ENCODE data around the gene BTBD6. TPM values are rescaled to one million over a fixed set of nuclear protein-coding genes. Genes with fewer than 3 reads are reported as not detected.

Gene BTBD6
- 34.7 TPM for polyA plus RNA-seq (2012; ENCODE audit: insufficient read length, low read depth)

- TF ChIP-seq POLR2AphosphoS5 (IDR thresholded peaks at IDR 0.05; ENCODE audit: low read depth, low read length) (0 out of 2 replicates have a peak, but pooled peaks have one; percentile 53), REST (IDR thresholded peaks at IDR 0.05; ENCODE audit: insufficient read depth in 1 of 2, low read depth in 2 of 2, low read length in 2 of 2) (no peak), FOXP2 (optimal IDR thresholded peaks at IDR 0.05; ENCODE audit: borderline replicate concordance, extremely low read depth, extremely low read length, insufficient read depth) (peak; percentile 76)
Observed at GRCh38 chr14:105248368-105249181, at the start of gene BTBD6. TSS of gene BTBD6 (plus strand) at chr14:105248533. CDS start at chr14:105248712, 179 bp downstream.

GRCh38 chr14:105198588-105198987 is 49.7 kb upstream of the BTBD6 start:
- TF ChIP-seq SIN3A (IDR thresholded peaks at IDR 0.05; ENCODE audit: borderline replicate concordance, insufficient read depth, low read length) (no peak), REST (IDR thresholded peaks at IDR 0.05; ENCODE audit: insufficient read depth in 1 of 2, low read depth in 2 of 2, low read length in 2 of 2) (no peak), POLR2AphosphoS5 (IDR thresholded peaks at IDR 0.05; ENCODE audit: low read depth, low read length) (no peak), FOXP2 (optimal IDR thresholded peaks at IDR 0.05; ENCODE audit: borderline replicate concordance, extremely low read depth, extremely low read length, insufficient read depth) (no peak), TAF1 (IDR thresholded peaks at IDR 0.05; ENCODE audit: borderline replicate concordance, insufficient read depth, low read length) (no peak)

- TF ChIP-seq POLR2AphosphoS5 (IDR thresholded peaks at IDR 0.05; ENCODE audit: low read depth, low read length) (no peak), SIN3A (IDR thresholded peaks at IDR 0.05; ENCODE audit: borderline replicate concordance, insufficient read depth, low read length) (no peak), FOXP2 (optimal IDR thresholded peaks at IDR 0.05; ENCODE audit: borderline replicate concordance, extremely low read depth, extremely low read length, insufficient read depth) (no peak), TAF1 (IDR thresholded peaks at IDR 0.05; ENCODE audit: borderline replicate concordance, insufficient read depth, low read length) (no peak), REST (IDR thresholded peaks at IDR 0.05; ENCODE audit: insufficient read depth in 1 of 2, low read depth in 2 of 2, low read length in 2 of 2) (no peak)
Observed at GRCh38 chr14:105199093-105199492, 49.2 kb upstream of the BTBD6 start.

- no peak for TF ChIP-seq TAF1 (IDR thresholded peaks at IDR 0.05; ENCODE audit: borderline replicate concordance, insufficient read depth, low read length)
- TF ChIP-seq REST (IDR thresholded peaks at IDR 0.05; ENCODE audit: insufficient read depth in 1 of 2, low read depth in 2 of 2, low read length in 2 of 2): no peak
- no peak for TF ChIP-seq SIN3A (IDR thresholded peaks at IDR 0.05; ENCODE audit: borderline replicate concordance, insufficient read depth, low read length)
- no peak for TF ChIP-seq FOXP2 (optimal IDR thresholded peaks at IDR 0.05; ENCODE audit: borderline replicate concordance, extremely low read depth, extremely low read length, insufficient read depth)
- TF ChIP-seq POLR2AphosphoS5 (IDR thresholded peaks at IDR 0.05; ENCODE audit: low read depth, low read length): no peak
Observed at GRCh38 chr14:105200074-105200473, 48.3 kb upstream of the BTBD6 start.
